HCT116 (cell line): ENCODE measurements around the gene GTF2H4.
A peak's percentile ranks its signal among the peaks of the same experiment; 100 is the strongest.

Experiments used
- CTCF ChIP-seq, 3 experiments: fragments of 200-600 bp in 1 of 3; sonication (generic) in 1 of 3; IDR thresholded peaks in 2 of 3; conservative IDR thresholded peaks in 1 of 3; 2 replicates each; pipeline ENCODE4 v1.5.1; 2012 to 2017; ENCODE audit warnings: low read depth in 2 of 3, low read length in 2 of 3, antibody characterized with exemption in 1 of 3, borderline replicate concordance in 1 of 3, control low read depth in 1 of 3, mild to moderate bottlenecking in 1 of 3, mixed read lengths in 1 of 3, mixed run types in 1 of 3, moderate library complexity in 1 of 3; ENCODE audit not compliant: insufficient read depth in 1 of 3
- EZH2 ChIP-seq: fragments of 200-600 bp; sonication (generic); IDR thresholded peaks from 2 replicates; pipeline ENCODE4 v1.6.1; 2017; ENCODE audit warnings: antibody characterized with exemption, mixed run types
- EZH2phosphoT487 ChIP-seq: fragments of 200-600 bp; IDR thresholded peaks from 2 replicates; pipeline ENCODE4 v1.6.1; 2018; ENCODE audit warnings: antibody characterized with exemption, borderline replicate concordance
- MAX ChIP-seq: IDR thresholded peaks from 2 replicates; pipeline ENCODE4 v1.6.1; 2012
- POLR2A ChIP-seq: IDR thresholded peaks from 2 replicates; pipeline ENCODE4 v1.7.0; 2011; ENCODE audit warnings: borderline replicate concordance; ENCODE audit not compliant: insufficient read depth, insufficient read length; ENCODE audit errors: extremely low read depth
- SRF ChIP-seq: IDR thresholded peaks from 2 replicates; pipeline ENCODE4 v1.6.1; 2012; ENCODE audit warnings: low read depth
- ZNF274 ChIP-seq: fragments of 200-500 bp; sonication (Bioruptor generic); IDR thresholded peaks from 2 replicates; pipeline ENCODE4 v1.6.1; 2014; ENCODE audit warnings: mild to moderate bottlenecking, low read depth, low read length, inconsistent platforms

GRCh38 chr6:30877419-30878262 is 30.4 kb upstream of the GTF2H4 start:
- TF ChIP-seq CTCF (IDR thresholded peaks at IDR 0.05 in 2 of 3, conservative IDR thresholded peaks at IDR 0.05 in 1 of 3; ENCODE audit: borderline replicate concordance in 1 of 3, insufficient read depth in 1 of 3, low read depth in 2 of 3, low read length in 2 of 3) (peak in 2 of 3 experiments; percentile 92 to 95; a peak in 4 of 6 replicates), SRF (no peak), MAX (no peak), EZH2phosphoT487 (no peak), POLR2A (no peak), ZNF274 (no peak), EZH2 (no peak)
